HG03175 (cell line): ENCODE measurements around the gene PCDHGA6.
"Not testable (repeated sequence)": the region's sequence is repeated elsewhere in the genome, so short reads cannot be mapped to it uniquely, and the experiment has no call there.

Experiments
- ATAC-seq: cut with Tn5 transposase; IDR thresholded peaks from one replicate; pipeline ENCODE4 v1.9.1; 2021; ENCODE audit warnings: mild to moderate bottlenecking, moderate library complexity; ENCODE audit not compliant: unreplicated experiment

Gene PCDHGA6

GRCh38 chr5:141359790-141360426 is 13.8 kb upstream of the PCDHGA6 start, which contains the start of gene PCDHGB2:
Gene PCDHGB2 (plus strand): TSS chr5:141359994. CDS start chr5:141360136, 142 bp downstream.
- peak; percentile 39 for ATAC-seq

GRCh38 chr5:141360685-141361084 is 13.0 kb upstream of the PCDHGA6 start:
- ATAC-seq, result no peak

- no peak for ATAC-seq
These were observed 11.0 kb upstream of the PCDHGA6 start for GRCh38 chr5:141362719-141363118.

- ATAC-seq, result no peak
These were observed 9.6 kb upstream of the PCDHGA6 start, which contains the start of gene PCDHGA5 for GRCh38 chr5:141363952-141364660. Gene PCDHGA5 (plus strand): TSS chr5:141364162. CDS start chr5:141364331, 169 bp downstream.

GRCh38 chr5:141366016-141366896 is 7.4 kb upstream of the PCDHGA6 start:
- ATAC-seq, result no peak

- ATAC-seq, result peak; percentile 87
These were observed 3.5 kb upstream of the PCDHGA6 start, which contains the start of gene PCDHGB3 for GRCh38 chr5:141369994-141370848. Gene PCDHGB3 (plus strand): TSS chr5:141370242. CDS start chr5:141370395, 153 bp downstream.

- no peak for ATAC-seq
These were observed 1.9 kb upstream of the PCDHGA6 start for GRCh38 chr5:141371572-141372475.

- ATAC-seq, result no peak
These were observed 936 bp downstream of the PCDHGA6 start for GRCh38 chr5:141374627-141375026.

- ATAC-seq, result not testable (repeated sequence)
These were observed 1.9 kb downstream of the PCDHGA6 start for GRCh38 chr5:141375444-141376155.

GRCh38 chr5:141382469-141383294 is 9.0 kb downstream of the PCDHGA6 start, which contains the start of gene PCDHGA7:
Gene PCDHGA7 (plus strand): TSS chr5:141382742. CDS start chr5:141382900, 158 bp downstream.
- no peak for ATAC-seq

- ATAC-seq, result no peak
These were observed 9.7 kb downstream of the PCDHGA6 start for GRCh38 chr5:141383345-141383744.

GRCh38 chr5:141384471-141385267 is 11.0 kb downstream of the PCDHGA6 start:
- ATAC-seq, result no peak

GRCh38 chr5:141387557-141388311 is 14.0 kb downstream of the PCDHGA6 start, which contains the start of gene PCDHGB4:
Gene PCDHGB4 (plus strand): TSS chr5:141387698. CDS start chr5:141387885, 187 bp downstream.
- peak; percentile 75 for ATAC-seq

GRCh38 chr5:141388661-141389060 is 15.0 kb downstream of the PCDHGA6 start:
- ATAC-seq, result no peak

- ATAC-seq, result no peak
These were observed 15.7 kb downstream of the PCDHGA6 start for GRCh38 chr5:141389153-141390042.
